HEK293T (cell line): ENCODE data around the gene PLCB1.

Experiments
- CTCF ChIA-PET: fragments of 350-600 bp; formaldehyde crosslinking; extraction: SDS; loops from one replicate; lab custom pipeline; 2021; ENCODE audit warnings: antibody characterized with exemption, inconsistent platforms; lab: Yijun Ruan, JAX
- POLR2A ChIA-PET: fragments of 350-600 bp; formaldehyde crosslinking; extraction: SDS; loops from one replicate; lab custom pipeline; 2020; ENCODE audit warnings: antibody characterized with exemption, inconsistent platforms; lab: Yijun Ruan, JAX
- DNase-seq: peaks from one replicate; pipeline ENCODE4 v3.0.0; 2012; ENCODE audit warnings: mixed read lengths; ENCODE audit errors: extremely low spot score
- ARNT ChIP-seq: fragments of 450-650 bp; IDR thresholded peaks from 2 replicates; pipeline ENCODE4 v1.6.1; 2017; ENCODE audit warnings: mild to moderate bottlenecking
- BHLHE40 ChIP-seq: fragments of 450-650 bp; IDR thresholded peaks from 2 replicates; pipeline ENCODE4 v1.6.1; 2016; ENCODE audit warnings: mild to moderate bottlenecking, moderate library complexity, borderline replicate concordance
- CTBP1 ChIP-seq: fragments of 450-650 bp; IDR thresholded peaks from 2 replicates; pipeline ENCODE4 v1.6.1; 2016; ENCODE audit warnings: borderline replicate concordance
- ELF4 ChIP-seq: fragments of 450-650 bp; IDR thresholded peaks from 2 replicates; pipeline ENCODE4 v1.6.1; 2017; ENCODE audit warnings: antibody characterized with exemption
- FOXA1 ChIP-seq: fragments of 450-650 bp; IDR thresholded peaks from 2 replicates; pipeline ENCODE4 v1.6.1; 2016; ENCODE audit warnings: mild to moderate bottlenecking
- FOXK2 ChIP-seq: fragments of 450-650 bp; IDR thresholded peaks from 2 replicates; pipeline ENCODE4 v1.6.1; 2016; ENCODE audit warnings: mild to moderate bottlenecking
- FOXM1 ChIP-seq: fragments of 450-650 bp; IDR thresholded peaks from 2 replicates; pipeline ENCODE4 v1.6.1; 2017; ENCODE audit warnings: mild to moderate bottlenecking, borderline replicate concordance
- HDGF ChIP-seq: fragments of 450-650 bp; IDR thresholded peaks from 2 replicates; pipeline ENCODE4 v1.6.1; 2017; ENCODE audit warnings: antibody characterized with exemption, borderline replicate concordance
- L3MBTL2 ChIP-seq: fragments of 450-650 bp; conservative IDR thresholded peaks from 2 replicates; pipeline ENCODE4 v1.6.1; 2016; ENCODE audit warnings: mild to moderate bottlenecking
- LEF1 ChIP-seq: fragments of 450-650 bp; IDR thresholded peaks from 2 replicates; pipeline ENCODE4 v1.6.1; 2017; ENCODE audit warnings: mild to moderate bottlenecking, borderline replicate concordance
- NFRKB ChIP-seq: fragments of 450-650 bp; IDR thresholded peaks from 2 replicates; pipeline ENCODE4 v1.6.1; 2016; ENCODE audit warnings: mild to moderate bottlenecking, moderate library complexity
- SP1 ChIP-seq: fragments of 450-650 bp; IDR thresholded peaks from 2 replicates; pipeline ENCODE4 v1.6.1; 2017
- SUZ12 ChIP-seq: fragments of 450-650 bp; IDR thresholded peaks from 2 replicates; pipeline ENCODE4 v1.6.1; 2016; ENCODE audit warnings: mild to moderate bottlenecking
- TARDBP ChIP-seq: fragments of 450-650 bp; IDR thresholded peaks from 2 replicates; pipeline ENCODE4 v1.6.1; 2016
- ZNF384 ChIP-seq: fragments of 450-650 bp; IDR thresholded peaks from 2 replicates; pipeline ENCODE4 v1.6.1; 2016
- TF ChIP-seq, protein P1 (sequence below): fragments of 450-650 bp; IDR thresholded peaks from 2 replicates; pipeline ENCODE4 v1.6.1; 2016

Gene PLCB1

DNA sequence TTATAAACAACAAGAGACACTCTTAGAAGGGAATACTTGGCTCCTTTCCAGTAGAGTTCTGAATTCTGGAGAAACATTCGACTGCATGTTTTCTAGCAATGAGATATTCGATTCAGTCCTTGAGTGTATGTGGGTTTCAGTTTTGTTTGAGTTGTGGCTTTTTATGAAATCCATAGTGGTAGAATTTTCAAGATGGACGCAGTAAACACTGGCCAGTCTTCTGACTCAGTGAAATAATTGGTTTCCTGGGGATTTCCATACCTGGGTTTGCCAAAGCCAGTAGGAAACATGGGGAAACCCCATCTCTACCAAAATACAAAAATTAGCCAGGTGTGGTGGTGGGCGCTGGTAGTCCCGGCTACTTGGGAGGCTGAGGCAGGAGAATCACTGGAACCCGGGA lies 663.3 kb downstream of the PLCB1 start:
- CTCF ChIA-PET, result no interaction called here

DNA sequence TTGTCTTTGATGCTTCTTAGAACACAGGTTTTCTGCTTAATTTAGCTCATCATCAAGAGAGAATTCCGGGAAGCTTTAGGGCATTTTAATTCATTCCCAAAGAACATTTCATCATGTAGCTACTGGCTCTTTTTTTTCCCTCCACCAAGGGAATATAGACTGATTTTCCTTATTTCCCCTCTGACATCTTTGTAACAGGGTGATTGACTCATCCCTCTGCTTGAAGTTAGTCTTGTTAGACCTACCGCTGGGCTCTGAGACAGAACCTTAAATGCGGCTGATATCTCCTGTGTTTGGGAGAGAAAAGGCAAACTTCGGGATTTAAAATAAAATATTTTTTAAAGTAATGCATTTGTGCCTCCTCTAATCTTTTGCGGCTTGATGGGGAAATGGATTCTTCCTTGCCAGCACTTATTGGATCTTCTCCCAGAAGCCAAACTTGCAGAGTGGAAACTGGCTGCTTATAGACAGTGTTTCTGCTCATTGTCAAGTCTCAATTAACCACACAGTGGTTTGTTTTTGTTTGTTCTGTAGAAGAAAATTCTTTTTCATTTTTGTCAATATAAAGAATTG lies 664.1 kb downstream of the PLCB1 start:
- CTCF ChIA-PET, result no interaction called here
- DNase-seq, result no peak
- POLR2A ChIA-PET, result no interaction called here
- no peak for TF ChIP-seq ZNF384

More for the DNA sequence above, 663.3 kb downstream of the PLCB1 start:
- POLR2A ChIA-PET, result no interaction called here
- DNase-seq, result no peak
- TF ChIP-seq SP1, result no peak
- TF ChIP-seq FOXA1, result no peak
- TF ChIP-seq HDGF, result no peak
- TF ChIP-seq LEF1, result no peak
- no peak for TF ChIP-seq CTBP1
- TF ChIP-seq ARNT, result no peak
- no peak for TF ChIP-seq ZNF384
- no peak for TF ChIP-seq L3MBTL2
- no peak for TF ChIP-seq ELF4
- no peak for TF ChIP-seq NFRKB
- TF ChIP-seq, protein P1, sequence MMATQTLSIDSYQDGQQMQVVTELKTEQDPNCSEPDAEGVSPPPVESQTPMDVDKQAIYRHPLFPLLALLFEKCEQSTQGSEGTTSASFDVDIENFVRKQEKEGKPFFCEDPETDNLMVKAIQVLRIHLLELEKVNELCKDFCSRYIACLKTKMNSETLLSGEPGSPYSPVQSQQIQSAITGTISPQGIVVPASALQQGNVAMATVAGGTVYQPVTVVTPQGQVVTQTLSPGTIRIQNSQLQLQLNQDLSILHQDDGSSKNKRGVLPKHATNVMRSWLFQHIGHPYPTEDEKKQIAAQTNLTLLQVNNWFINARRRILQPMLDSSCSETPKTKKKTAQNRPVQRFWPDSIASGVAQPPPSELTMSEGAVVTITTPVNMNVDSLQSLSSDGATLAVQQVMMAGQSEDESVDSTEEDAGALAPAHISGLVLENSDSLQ, result no peak
- no peak for TF ChIP-seq FOXM1
- no peak for TF ChIP-seq FOXK2
- TF ChIP-seq SUZ12, result no peak
- TF ChIP-seq BHLHE40, result no peak
- TF ChIP-seq TARDBP, result no peak

DNA sequence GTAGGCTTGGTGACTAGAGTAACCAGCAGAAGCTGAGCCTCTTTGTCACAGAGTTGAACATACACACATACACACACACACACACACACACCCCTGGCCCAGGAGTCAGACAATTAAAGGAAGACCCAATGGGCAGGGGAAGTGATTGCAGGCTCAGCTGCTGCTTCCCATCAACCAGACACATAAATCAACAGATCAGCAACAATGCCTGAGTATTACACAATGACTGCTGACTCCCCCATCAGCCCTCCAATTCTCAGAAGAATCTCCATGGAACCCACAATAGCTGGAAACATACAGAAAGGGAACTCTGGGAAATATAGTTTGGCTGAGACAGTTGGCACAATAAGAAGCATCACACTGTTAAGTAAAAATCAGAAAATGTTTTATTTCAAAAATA lies 666.4 kb downstream of the PLCB1 start:
- no peak for DNase-seq
- POLR2A ChIA-PET, result no interaction called here
- CTCF ChIA-PET, result no interaction called here
- no peak for TF ChIP-seq BHLHE40
- TF ChIP-seq FOXA1, result no peak
- TF ChIP-seq ZNF384, result no peak
- no peak for TF ChIP-seq FOXM1
- TF ChIP-seq ELF4, result no peak
- no peak for TF ChIP-seq HDGF
- TF ChIP-seq SUZ12, result no peak
- no peak for TF ChIP-seq NFRKB
- no peak for TF ChIP-seq SP1
- TF ChIP-seq, protein P1, result no peak
- no peak for TF ChIP-seq LEF1
- no peak for TF ChIP-seq ARNT

DNA sequence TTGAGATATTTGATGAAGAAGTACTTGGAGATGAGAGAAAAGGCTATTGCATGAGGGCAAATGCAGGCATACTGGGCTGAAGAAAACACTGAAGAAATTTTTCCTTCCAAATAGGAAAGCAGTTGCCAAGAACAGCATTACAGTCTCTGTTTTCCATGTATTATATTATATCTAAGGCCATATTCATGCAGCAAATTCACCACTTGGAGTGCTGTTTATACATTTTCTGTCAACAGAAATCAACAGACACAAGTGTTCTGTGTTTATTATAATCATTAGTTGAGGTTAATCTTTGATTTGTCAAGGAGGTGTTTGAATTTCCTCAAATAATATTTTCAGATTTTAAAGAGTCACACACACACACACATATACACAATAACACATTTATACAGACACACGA lies 668.0 kb downstream of the PLCB1 start:
- no peak for DNase-seq
- ChIA-PET CTCF (no interaction called here), POLR2A (no interaction called here)
- no peak for TF ChIP-seq ELF4
- no peak for TF ChIP-seq LEF1
- TF ChIP-seq BHLHE40, result no peak
- TF ChIP-seq FOXA1, result no peak
- TF ChIP-seq HDGF, result no peak
- TF ChIP-seq, protein P1, result no peak
- TF ChIP-seq ARNT, result no peak
- TF ChIP-seq SP1, result no peak
- TF ChIP-seq SUZ12, result no peak
- no peak for TF ChIP-seq CTBP1
- TF ChIP-seq ZNF384, result no peak
- TF ChIP-seq FOXK2, result no peak
- TF ChIP-seq NFRKB, result no peak
- no peak for TF ChIP-seq L3MBTL2

DNA sequence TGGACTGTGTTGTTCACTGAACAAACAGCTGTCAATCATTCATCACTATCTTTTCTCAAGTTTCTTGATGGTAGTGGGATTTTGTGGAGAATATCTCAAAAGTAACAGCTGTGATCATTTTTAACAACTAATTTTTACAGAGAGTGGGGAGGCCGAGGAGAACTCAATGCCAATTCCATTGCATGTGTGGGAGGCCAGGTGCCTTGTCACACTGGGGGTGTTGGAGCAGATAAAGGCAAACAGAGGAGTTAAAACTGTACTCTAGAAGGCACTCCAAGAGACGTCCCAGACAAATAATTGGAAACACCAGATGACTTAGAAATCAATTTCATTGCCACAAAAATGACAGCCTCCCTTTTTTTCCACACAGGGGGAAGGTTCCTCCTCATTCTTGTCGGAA lies 669.6 kb downstream of the PLCB1 start:
- DNase-seq, result no peak
- POLR2A ChIA-PET, result no interaction called here
- TF ChIP-seq SUZ12, result no peak
- no peak for TF ChIP-seq ELF4
- TF ChIP-seq FOXA1, result no peak
- CTCF ChIA-PET, result no interaction called here

DNA sequence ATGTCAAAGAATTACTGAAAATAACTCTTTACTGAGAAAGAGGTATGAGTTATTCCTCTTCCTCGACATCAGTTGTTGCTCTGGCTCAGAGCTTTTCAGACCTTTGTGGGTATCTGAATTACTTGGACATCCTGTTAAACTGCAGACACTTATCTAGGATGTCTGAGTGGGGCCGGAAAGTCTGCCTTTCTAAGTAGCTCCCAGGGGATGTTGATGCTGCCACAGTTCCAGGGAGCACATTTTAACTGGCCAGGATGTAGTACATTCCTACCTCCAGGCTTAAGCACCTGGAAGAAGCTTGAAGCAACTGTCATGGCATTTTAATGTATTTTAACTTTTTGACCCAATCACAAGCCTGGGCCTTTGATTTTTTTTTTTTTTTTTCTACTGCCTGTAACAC lies 671.0 kb downstream of the PLCB1 start:
- TF ChIP-seq SP1, result no peak
- ChIA-PET POLR2A (no interaction called here), CTCF (no interaction called here)
- no peak for DNase-seq

DNA sequence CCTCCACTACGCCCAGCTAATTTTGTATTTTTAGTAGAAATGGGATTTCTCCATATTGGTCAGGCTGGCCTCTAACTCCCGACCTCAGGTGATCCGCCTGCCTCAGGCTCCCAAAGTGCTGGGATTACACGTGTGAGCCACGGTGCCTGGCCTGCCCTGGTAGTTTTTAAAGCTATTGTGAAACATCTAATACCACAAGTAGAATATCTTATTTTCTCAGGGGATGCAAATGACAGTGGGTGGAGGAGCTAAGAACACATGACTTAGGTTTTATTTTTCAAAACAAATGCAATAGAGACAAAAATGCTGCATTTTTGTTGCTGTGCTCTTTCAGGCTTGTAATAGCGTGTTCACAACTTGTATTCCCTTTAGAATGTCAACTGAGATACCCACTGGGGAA lies 671.9 kb downstream of the PLCB1 start:
- DNase-seq, result no peak
- no peak for TF ChIP-seq ELF4
- no peak for TF ChIP-seq ZNF384
- TF ChIP-seq ARNT, result no peak
- no peak for TF ChIP-seq TARDBP
- no peak for TF ChIP-seq FOXA1
- no peak for TF ChIP-seq HDGF
- TF ChIP-seq BHLHE40, result no peak
- no peak for TF ChIP-seq L3MBTL2
- TF ChIP-seq, protein P1, result no peak
- no peak for TF ChIP-seq FOXM1
- TF ChIP-seq FOXK2, result no peak
- no peak for TF ChIP-seq NFRKB
- TF ChIP-seq SUZ12, result no peak
- no peak for TF ChIP-seq SP1
- TF ChIP-seq LEF1, result no peak
- ChIA-PET CTCF (no interaction called here), POLR2A (no interaction called here)
